GM21447 (cell line): ENCODE results near the gene KIRREL3.

Experiments
- ATAC-seq: cut with Tn5 transposase; IDR thresholded peaks from one replicate; pipeline ENCODE4 v1.9.1; 2021; ENCODE audit not compliant: unreplicated experiment

KIRREL3 gene

GRCh38 chr11:127000291-127000968 lies at the start of gene KIRREL3:
Gene KIRREL3 (minus strand): TSS chr11:127000770.
- no peak for ATAC-seq

GRCh38 chr11:127050186-127050585 lies 49.6 kb upstream of the KIRREL3 start:
- no peak for ATAC-seq

GRCh38 chr11:127049486-127049885 lies 48.9 kb upstream of the KIRREL3 start:
- no peak for ATAC-seq

DNA sequence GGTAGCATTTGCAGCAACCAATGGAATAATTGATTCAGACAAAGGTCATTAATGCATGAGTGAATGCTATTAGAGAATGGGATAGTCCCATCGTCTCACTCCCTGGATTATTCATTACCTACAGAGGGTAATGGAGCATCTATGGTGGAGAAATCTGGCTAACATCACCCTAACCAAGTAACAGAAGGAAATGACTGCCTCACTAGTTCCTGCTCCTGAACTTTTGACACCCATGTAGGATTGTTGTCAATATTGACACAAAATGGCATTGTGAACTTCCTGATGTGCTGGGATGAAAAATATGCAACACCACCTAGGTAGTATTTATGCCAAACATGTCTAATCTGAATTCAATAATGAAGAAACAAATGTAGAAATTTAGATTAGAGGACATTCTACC lies 44.0 kb upstream of the KIRREL3 start:
- ATAC-seq = no peak

DNA sequence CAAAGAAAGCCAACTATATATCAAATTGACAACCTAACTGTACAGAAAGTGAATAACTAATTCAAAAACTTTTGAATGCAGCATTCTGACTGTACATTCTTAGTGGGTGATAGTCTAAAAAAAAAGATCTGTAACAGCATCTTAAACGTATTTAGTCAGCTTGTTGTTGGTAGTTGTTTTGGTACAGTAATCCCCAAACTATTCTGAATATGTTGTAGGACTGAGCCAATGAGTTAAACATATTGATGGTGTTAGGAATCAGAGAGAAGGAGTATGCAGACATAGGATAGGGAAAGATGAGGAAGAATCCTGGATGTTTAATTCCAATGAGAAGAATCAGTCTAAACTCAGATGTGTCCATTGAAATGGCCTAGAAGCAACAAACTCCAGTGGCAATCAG lies 41.9 kb upstream of the KIRREL3 start:
- ATAC-seq = no peak

DNA sequence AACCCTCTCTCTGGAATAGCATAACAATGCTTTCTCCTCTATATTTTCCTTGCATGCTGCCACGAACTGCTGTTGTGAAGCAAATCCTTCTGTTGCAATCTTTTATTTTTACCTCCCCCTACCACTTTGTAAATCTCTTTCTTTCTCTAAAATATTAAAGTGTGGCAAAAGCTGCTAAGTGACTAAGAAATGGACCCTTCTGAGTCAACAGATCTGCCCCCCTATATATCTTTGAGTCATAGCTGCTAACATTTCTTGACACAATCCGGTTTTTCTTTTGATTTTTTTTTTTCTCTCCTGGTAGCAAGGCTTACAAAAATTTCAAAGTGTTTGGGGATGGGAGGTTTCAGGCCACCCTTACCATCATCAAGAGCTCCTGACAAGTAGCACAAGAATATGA lies 39.0 kb upstream of the KIRREL3 start:
- ATAC-seq = no peak

DNA sequence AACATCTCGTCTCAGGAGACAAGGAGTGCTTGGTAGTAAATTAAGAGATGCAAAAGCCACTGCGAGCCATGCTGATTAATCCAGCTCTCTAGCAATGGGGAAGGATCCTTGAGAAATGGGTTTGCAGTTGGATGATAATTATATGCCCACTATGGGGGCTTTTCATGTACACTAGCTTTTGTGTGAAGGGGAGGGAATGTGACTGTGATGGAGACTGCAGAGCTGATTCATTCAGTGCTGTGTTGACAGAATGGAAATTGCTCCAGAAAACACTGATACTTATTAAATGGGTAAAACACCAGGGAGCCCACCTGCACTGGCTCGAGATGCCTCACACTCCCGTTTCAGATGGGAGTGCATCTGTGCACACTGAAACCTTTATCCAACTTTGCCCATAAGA lies 37.0 kb upstream of the KIRREL3 start:
- no peak for ATAC-seq

DNA sequence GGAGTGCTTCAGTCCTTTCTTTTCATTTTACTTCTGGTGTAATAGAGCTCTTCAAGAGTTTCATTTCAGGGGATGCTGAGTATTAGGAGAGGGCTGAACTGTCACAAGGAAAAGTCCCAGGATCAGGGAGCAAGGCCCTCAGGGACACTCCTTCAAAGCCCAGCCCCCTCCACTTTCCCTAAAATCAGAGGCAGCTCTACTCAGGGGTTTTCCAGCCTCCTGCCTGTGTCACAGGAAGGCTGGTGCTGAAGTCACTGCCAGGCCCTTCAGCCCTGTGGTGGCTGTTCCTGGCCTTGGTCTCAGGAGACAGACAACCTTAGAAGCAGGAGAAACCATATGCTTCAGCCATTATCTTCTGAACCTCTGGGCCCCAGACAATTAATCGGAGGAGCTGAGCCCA lies 36.4 kb upstream of the KIRREL3 start:
- no peak for ATAC-seq

DNA sequence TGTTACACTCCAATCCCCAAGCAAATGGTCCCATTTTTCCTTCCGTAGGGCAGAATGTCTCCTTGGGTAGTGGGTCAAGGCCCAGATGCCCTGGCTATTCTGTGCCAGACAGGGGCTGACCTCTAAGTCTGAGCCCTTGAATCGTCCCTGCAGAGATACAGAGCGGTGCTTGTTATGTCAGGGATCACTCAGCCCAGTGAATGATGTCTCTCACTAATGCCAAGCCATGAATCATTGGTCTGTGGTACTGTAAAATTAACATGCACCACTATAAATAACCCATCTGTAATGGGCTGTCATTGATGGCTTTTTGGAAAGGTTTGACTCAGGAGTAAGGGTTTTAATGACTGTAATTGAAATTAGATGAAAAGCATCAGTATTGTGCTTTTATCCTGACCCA lies 35.3 kb upstream of the KIRREL3 start:
- no peak for ATAC-seq

GRCh38 chr11:127034973-127035372 lies 34.4 kb upstream of the KIRREL3 start:
- no peak for ATAC-seq

DNA sequence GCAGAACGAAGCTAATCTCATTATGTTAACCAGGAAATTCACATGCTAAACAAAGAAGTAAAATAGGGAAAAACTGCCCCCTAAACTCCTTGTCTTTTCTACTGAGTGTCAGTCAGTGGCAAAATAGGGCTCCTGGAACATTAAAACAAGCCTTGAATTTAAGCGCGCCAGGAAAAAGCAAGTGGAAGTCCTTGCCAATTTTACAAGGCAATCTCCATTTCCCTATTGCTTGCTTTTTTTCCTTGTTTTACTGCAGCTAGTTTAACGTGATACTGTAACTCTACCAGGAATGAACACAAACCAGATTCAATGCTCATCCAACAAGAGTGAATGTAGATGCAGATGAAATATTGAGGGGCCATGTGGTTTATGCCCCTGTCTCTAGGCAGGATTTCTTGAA lies 28.1 kb upstream of the KIRREL3 start:
- ATAC-seq = no peak

GRCh38 chr11:127027789-127028188 lies 27.2 kb upstream of the KIRREL3 start:
- ATAC-seq = no peak

DNA sequence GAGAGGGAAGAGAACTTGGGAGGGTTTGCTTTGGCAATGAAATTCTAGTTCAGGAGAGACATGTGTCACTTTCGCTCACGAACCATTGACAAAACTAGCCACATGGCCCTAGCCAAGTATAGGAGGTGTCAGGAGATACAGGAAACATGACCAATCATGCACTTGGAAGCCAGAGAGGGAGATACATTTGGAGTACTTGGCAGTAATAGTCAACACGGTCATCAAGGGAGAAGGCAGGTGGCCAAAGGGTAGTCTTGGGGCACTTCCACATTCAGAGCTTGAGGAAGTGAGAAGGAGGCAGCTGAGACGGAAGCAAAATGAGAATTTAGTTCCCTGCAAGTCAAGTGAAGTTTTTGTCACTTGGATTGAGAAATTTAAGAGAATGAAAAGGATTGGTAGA lies 26.4 kb upstream of the KIRREL3 start:
- ATAC-seq = no peak

DNA sequence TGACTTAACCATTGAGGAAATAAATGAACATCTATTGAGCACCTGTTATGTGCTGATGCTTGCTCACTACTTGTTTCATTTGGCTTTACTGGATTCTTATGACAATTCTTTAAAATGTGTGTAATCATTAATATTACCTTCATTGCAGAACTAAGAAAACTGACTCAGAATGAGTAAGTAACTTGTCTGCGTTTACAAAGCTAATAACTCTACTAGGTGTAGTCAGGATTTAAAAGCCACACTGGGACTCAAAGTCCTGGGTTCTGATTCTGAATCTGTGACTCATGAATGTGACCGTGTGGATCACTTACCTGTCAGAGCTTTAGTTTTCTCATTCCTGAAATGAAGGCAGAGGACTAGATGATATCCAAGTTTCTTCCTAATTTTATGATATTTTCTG lies 23.4 kb upstream of the KIRREL3 start:
- no peak for ATAC-seq

DNA sequence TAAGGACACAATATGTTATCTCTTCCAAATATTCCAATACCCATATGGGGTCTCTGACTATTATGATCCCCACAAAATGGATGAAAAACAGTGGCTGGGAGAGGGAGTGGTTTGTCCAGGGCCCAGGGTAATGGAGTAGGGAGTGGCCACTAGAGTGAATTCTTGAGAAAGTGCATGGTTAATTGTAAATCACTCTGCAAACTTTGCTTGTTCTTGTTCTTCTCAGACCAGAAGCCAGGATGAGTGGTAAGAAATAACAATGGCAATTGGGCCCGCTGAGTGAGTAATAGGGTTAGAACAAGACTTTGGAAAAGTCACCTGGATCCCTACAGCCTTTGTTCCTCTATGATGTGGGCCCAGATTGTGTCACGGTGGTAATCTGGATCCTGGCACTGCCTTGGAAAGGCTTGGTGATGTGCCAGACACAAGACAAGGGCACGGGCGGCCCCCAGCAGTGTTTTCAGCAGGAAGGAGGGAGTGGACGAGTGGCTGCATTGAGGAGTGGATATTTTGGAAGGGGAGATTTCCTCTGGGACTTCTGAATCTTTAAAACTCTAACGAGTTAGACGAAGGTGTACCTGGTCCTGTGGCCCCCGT lies 18.2 kb upstream of the KIRREL3 start:
- no peak for ATAC-seq

- no peak for ATAC-seq
These were observed 16.9 kb upstream of the KIRREL3 start for GRCh38 chr11:127017482-127017881.

- ATAC-seq = no peak
These were observed 13.0 kb upstream of the KIRREL3 start for GRCh38 chr11:127013550-127013949.

DNA sequence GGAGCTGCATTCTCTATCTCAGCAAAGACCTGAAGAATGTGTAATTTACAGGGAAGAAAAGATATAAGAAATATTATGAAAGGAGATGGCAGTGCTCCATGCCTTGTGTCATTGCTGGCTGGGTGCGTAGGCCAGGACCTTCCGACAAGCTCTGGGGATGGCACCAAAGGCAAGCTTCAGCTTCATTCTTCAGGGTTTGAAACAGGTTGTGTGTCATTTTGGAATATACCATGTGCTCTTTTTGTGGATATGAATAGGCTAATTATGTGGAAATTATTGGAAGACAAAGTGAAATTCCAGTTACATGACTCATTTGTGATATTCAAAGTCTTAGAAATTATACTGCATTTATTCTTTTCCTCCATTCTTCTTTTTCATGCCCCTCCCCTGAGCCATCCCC lies 5.7 kb upstream of the KIRREL3 start:
- no peak for ATAC-seq

DNA sequence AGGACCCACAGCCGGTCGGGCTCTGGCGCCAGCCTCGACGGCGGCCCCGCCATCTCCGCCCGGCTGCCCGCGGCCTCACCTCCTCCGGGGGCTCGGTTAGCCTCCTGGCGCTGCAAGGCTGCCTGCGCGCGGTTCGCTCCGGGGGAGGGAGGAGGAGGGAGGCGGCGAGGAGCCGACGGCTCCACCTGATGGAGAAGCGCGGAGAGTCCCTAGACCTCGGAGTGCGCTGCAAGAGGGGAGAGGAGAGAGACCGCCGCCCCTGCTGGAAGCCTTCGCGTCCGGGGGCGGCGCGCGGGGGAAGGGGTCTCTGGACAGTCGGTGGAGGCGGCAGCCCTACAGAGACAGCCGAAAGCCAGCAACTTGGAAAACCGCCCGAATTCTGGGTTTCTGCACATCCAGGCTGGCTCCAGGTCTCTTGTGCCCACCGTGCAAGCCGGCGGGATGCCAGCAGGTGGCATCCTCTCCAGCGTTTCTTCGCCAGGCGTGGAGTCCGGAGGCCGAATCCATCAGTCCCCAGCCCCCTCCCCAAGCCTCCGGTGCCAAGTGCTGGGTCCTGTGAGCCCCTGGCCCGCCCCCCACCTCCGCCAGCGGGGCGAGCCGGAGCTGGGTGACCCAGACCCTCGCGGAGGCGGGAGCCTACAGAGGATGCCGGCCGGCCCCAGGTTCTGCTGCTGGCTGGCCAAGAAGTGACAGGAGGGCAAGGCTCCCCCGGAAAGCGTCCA lies 2.9 kb upstream of the KIRREL3 start:
- no peak for ATAC-seq

GRCh38 chr11:127002669-127003259 lies 2.2 kb upstream of the KIRREL3 start:
- ATAC-seq = no peak

GRCh38 chr11:127000981-127001380 lies 411 bp upstream of the KIRREL3 start:
- no peak for ATAC-seq

DNA sequence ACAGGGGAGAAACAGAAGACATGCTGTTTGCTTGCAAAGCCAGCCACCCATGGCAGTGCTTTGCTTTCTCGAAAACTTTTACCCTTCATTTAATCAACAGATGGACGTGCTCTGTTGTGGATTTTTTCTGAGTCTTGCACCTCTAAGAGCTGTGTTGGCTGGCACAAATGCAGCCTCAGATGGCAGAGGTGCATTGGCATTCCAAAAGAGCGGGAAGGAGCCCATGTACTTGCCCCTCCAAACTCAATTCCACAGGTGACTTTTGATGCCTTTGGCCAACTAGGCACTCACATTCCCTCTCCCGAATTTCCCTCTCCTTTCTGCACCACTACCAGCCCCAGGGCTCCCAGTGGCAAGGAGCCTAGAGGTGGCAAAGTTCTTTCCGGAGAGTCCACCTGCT lies 1.2 kb downstream of the KIRREL3 start:
- ATAC-seq = no peak
